GM12801 (cell line): ENCODE data around the gene COG4.

Source experiments
- CTCF ChIP-seq: IDR thresholded peaks from one replicate; pipeline ENCODE4 v1.5.1; 2011; ENCODE audit warnings: control low read depth; ENCODE audit not compliant: insufficient read length; ENCODE audit errors: extremely low read depth

The COG4 gene

GRCh38 chr16:70430667-70431536, 92.5 kb downstream of the COG4 start:
- no peak for TF ChIP-seq CTCF
